BE2C (cell line): Measurements from ENCODE around the gene PDE1C.

Experiments
- DNase-seq: peaks from one replicate; pipeline ENCODE4 v3.0.0-alpha.2; 2020
- H3K27me3 ChIP-seq: fragments of 250-450 bp; sonication (Bioruptor Pico); 2 replicates; pipeline ENCODE4 v1.5.1; 2020; ENCODE audit warnings: mild to moderate bottlenecking
- H3K36me3 ChIP-seq: fragments of 250-450 bp; sonication (Bioruptor Pico); 2 replicates; pipeline ENCODE4 v1.5.1; 2020; ENCODE audit warnings: mild to moderate bottlenecking
- H3K4me1 ChIP-seq: fragments of 250-450 bp; sonication (Bioruptor Pico); 2 replicates; pipeline ENCODE4 v1.5.1; 2020
- H3K4me3 ChIP-seq: 2 replicates; pipeline ENCODE4 v1.5.1; 2011; ENCODE audit warnings: low read depth, low read length
- H3K9me3 ChIP-seq: fragments of 250-450 bp; sonication (Bioruptor Pico); 2 replicates; pipeline ENCODE4 v1.5.1; 2020
- CTCF ChIP-seq: IDR thresholded peaks from 2 replicates; pipeline ENCODE4 v1.5.1; 2012; ENCODE audit warnings: mild to moderate bottlenecking, low read depth, low read length

PDE1C gene

GRCh38 chr7:31986878-31987518 lies 83.2 kb downstream of the PDE1C start:
- Histone ChIP-seq H3K27me3 (no peaks in the 10 kb centered on the region), H3K9me3 (no peaks in the 10 kb centered on the region), H3K36me3 (no peaks in the 10 kb centered on the region), H3K4me3 (no peak overlapping the region), H3K4me1 (no peaks in the 10 kb centered on the region)
- DNase-seq, result no peak
- TF ChIP-seq CTCF, result no peak

GRCh38 chr7:31982962-31983361 lies 87.2 kb downstream of the PDE1C start:
- Histone ChIP-seq H3K4me1 (no peaks in the 10 kb centered on the region), H3K36me3 (no peaks in the 10 kb centered on the region), H3K9me3 (no peaks in the 10 kb centered on the region), H3K4me3 (no peak overlapping the region), H3K27me3 (no peaks in the 10 kb centered on the region)
- no peak for TF ChIP-seq CTCF
- no peak for DNase-seq

GRCh38 chr7:31981874-31982390 lies 88.3 kb downstream of the PDE1C start:
- Histone ChIP-seq H3K4me1 (no peaks in the 10 kb centered on the region), H3K9me3 (no peaks in the 10 kb centered on the region), H3K4me3 (no peak overlapping the region), H3K36me3 (no peaks in the 10 kb centered on the region), H3K27me3 (no peaks in the 10 kb centered on the region)
- no peak for DNase-seq
- no peak for TF ChIP-seq CTCF

GRCh38 chr7:31979690-31980330 lies 90.4 kb downstream of the PDE1C start:
- no peaks in the 10 kb centered on the region for H3K27me3 ChIP-seq
- H3K4me3 ChIP-seq, result no peak overlapping the region
- H3K4me1 ChIP-seq, result no peaks in the 10 kb centered on the region
- no peak for TF ChIP-seq CTCF
- H3K36me3 ChIP-seq, result no peaks in the 10 kb centered on the region
- no peaks in the 10 kb centered on the region for H3K9me3 ChIP-seq
- DNase-seq, result no peak

- no peaks in the 10 kb centered on the region for H3K4me1 ChIP-seq
- no peak overlapping the region for H3K4me3 ChIP-seq
- no peaks in the 10 kb centered on the region for H3K27me3 ChIP-seq
- H3K9me3 ChIP-seq, result no peaks in the 10 kb centered on the region
- TF ChIP-seq CTCF, result no peak
- no peaks in the 10 kb centered on the region for H3K36me3 ChIP-seq
- no peak for DNase-seq
These were observed 94.7 kb downstream of the PDE1C start for GRCh38 chr7:31975546-31975945.

- no peak for TF ChIP-seq CTCF
- Histone ChIP-seq H3K36me3 (no peaks in the 10 kb centered on the region), H3K9me3 (no peaks in the 10 kb centered on the region), H3K27me3 (no peaks in the 10 kb centered on the region), H3K4me1 (no peaks in the 10 kb centered on the region), H3K4me3 (no peak overlapping the region)
- no peak for DNase-seq
These were observed 95.9 kb downstream of the PDE1C start for GRCh38 chr7:31974351-31974750.
